ENCODE data around the gene PLCL2. TPM values are rescaled to one million over a fixed set of nuclear protein-coding genes. Genes with fewer than 3 reads are reported as not detected.
A peak's percentile ranks its signal among the peaks of the same experiment; 100 is the strongest.

Gene PLCL2
- total and polyA plus RNA-seq, 11 donors = 10.4 to 80.9 (median 53.0) TPM

GRCh38 chr3:16888356-16888755 lies 3.6 kb downstream of the PLCL2 start:
- peaks cover 3 to 81% (median 51%) of the 10 kb centered on the region in 12 donors for H3K4me1 ChIP-seq
- no peaks in the 10 kb centered on the region for H3K9me3 ChIP-seq
- H3K27me3 ChIP-seq = no peaks in the 10 kb centered on the region
- H3K27ac ChIP-seq = peak overlapping the region in 10 of 12 donors; percentile 4 to 97 (median 50)
- peak overlapping the region in 10 of 12 donors; percentile 2 to 84 (median 24) for H3K4me3 ChIP-seq
- no peak for TF ChIP-seq POLR2A (IDR thresholded peaks at IDR 0.05)
- TF ChIP-seq CTCF (IDR thresholded peaks at IDR 0.05) = no peak
- DNase-seq = no peak
- WGBS, 4 donors = 26 to 41% (median 28%) methylated on average over 3 of the region's 3 CpGs
- no peaks in the 10 kb centered on the region for H3K36me3 ChIP-seq
- intact Hi-C loops (cut with DNase I) = loop anchor here (5.0 to 10.0 kb wide), 9 partner anchors 124 to 346 kb away; partner anchors contain the start of gene DAZL (in 2 of the 10)
- no peak for ATAC-seq

- no peak for TF ChIP-seq POLR2A (IDR thresholded peaks at IDR 0.05)
- no peak for TF ChIP-seq CTCF (IDR thresholded peaks at IDR 0.05)
- Histone ChIP-seq H3K27me3 (no peaks in the 10 kb centered on the region), H3K9me3 (no peaks in the 10 kb centered on the region), H3K4me1 (peaks cover 3 to 81% (median 50%) of the 10 kb centered on the region in 12 donors), H3K4me3 (peak overlapping the region in 9 of 12 donors; percentile 2 to 84 (median 28)), H3K27ac (peak overlapping the region in 11 of 12 donors; percentile 17 to 97 (median 43)), H3K36me3 (no peaks in the 10 kb centered on the region)
- ATAC-seq = no peak
- intact Hi-C loops (cut with DNase I) = loop anchor here (5.0 to 10.0 kb wide), 9 partner anchors 124 to 346 kb away; partner anchors contain the start of gene DAZL (in 2 of the 10)
- 30 to 41% (median 37%) methylated on average over 9 of the region's 9 CpGs for WGBS, 4 donors
- no peak for DNase-seq
These were observed 4.2 kb downstream of the PLCL2 start for GRCh38 chr3:16888785-16889607.

- ATAC-seq (peak in 2 of 4 donors; percentile 7 to 19), DNase-seq (peak in 1 of 5 donors; percentile 29)
- intact Hi-C loops (cut with DNase I) = no loop called here
- WGBS, 4 donors = 49 to 67% (median 62%) methylated on average over 5 of the region's 5 CpGs
- no peak for TF ChIP-seq POLR2A (IDR thresholded peaks at IDR 0.05)
- TF ChIP-seq CTCF (IDR thresholded peaks at IDR 0.05) = no peak
- no peaks in the 10 kb centered on the region for H3K36me3 ChIP-seq
- peaks cover 3 to 86% (median 51%) of the 10 kb centered on the region in 12 donors for H3K4me1 ChIP-seq
- no peaks in the 10 kb centered on the region for H3K9me3 ChIP-seq
- no peak overlapping the region for H3K4me3 ChIP-seq
- H3K27me3 ChIP-seq = no peaks in the 10 kb centered on the region
- peak overlapping the region in 11 of 12 donors; percentile 3 to 97 (median 48) for H3K27ac ChIP-seq
These were observed 6.0 kb downstream of the PLCL2 start for GRCh38 chr3:16890597-16891333.
